Right atrium auricular region (tissue), 2 donors: ENCODE measurements around the gene PTGER3. TPM values are rescaled to one million over a fixed set of nuclear protein-coding genes. Genes with fewer than 3 reads are reported as not detected.

Source experiments
- DNase-seq: peaks from one replicate; pipeline ENCODE4 v3.0.0-alpha.2; 2019; ENCODE audit warnings: low spot score
- H3K27ac ChIP-seq, 2 donors: fragments of 200-600 bp; sonication (generic); 1 replicate in 1 of 2; 2 replicates in 1 of 2; pipeline ENCODE4 v1.5.1; 2016 to 2019
- H3K27me3 ChIP-seq, 2 donors: fragments of 200-600 bp; sonication (generic); one replicate each; pipeline versions ENCODE4 v1.5.1 to v1.6.0; 2017 to 2019
- H3K36me3 ChIP-seq: fragments of 200-600 bp; sonication (generic); one replicate; pipeline ENCODE4 v1.5.1; 2016
- H3K4me1 ChIP-seq, 2 donors: fragments of 200-600 bp; sonication (generic); one replicate each; pipeline versions ENCODE4 v1.5.1 to v1.6.0; 2017 to 2019
- H3K4me3 ChIP-seq, 2 donors: fragments of 200-600 bp; sonication (generic); 1 replicate in 1 of 2; 2 replicates in 1 of 2; pipeline ENCODE4 v1.5.1; 2017 to 2019; ENCODE audit warnings: mild to moderate bottlenecking in 1 of 2, moderate library complexity in 1 of 2
- H3K9me3 ChIP-seq, 2 donors: fragments of 200-600 bp; sonication (generic); one replicate each; pipeline ENCODE4 v1.5.1; 2019
- CTCF ChIP-seq, 2 donors: fragments of 200-600 bp; sonication (generic); IDR thresholded peaks; one replicate each; pipeline ENCODE4 v1.5.1; 2019; ENCODE audit warnings: antibody characterized with exemption in 2 of 2
- total RNA-seq, 2 donors: library from RNA; depleted of rRNA; stranded (reverse); fragments of >200 nt; gene quantifications; one replicate each; pipeline ENCODE4 v1.1.0, GENCODE V29; 2016

PTGER3 gene
- total RNA-seq, result 1 to 10 TPM in 1 of 2 donors, under 1 TPM in 1; 0.52 to 4.6 TPM

DNA sequence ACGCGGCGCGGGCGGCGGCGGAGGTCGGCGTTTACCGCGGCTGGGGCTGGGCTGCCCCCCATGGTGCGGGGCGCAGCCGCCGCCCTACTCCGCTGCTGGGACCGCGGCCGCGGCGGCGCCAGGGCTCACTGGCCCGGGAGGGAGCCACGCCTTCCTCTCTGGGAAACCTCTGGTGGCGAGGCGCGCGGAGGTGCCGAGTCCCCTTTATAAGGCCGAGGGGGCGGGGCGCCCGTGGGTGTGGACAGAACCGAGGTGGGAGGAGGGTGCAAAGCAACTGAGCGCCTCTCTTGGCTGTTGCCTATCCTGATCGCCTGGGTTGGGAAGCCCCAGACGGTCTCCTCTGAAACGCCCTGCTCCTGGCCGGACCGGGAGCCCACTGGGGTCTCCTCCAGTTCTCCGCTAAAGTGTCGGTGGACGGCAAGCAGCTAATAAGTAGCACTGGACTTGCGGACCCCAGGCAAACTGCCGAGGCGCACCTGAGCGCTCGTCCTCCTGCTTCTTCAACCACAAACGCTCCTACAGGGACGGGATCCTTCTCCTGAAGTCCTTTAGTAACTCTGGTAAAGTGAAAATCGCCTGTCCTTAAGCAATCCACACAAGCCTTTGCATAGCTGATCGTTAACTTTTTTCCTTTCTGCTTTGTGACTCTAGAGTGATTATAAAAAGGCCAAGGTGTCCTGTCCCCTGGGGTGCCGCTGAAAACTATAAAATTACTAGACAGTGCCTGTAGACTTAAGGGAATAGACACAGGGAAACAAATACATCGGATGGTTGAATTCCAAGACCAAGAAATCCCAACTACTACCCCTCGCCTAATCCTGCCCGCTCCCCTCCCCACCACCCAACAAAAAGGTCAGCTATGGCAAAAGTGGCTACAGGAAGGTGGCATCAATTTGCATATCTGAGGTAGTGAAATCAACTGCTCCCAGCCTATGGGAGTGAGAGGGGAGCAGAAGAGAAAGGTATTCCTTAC is at the start of gene PTGER3:
Gene PTGER3 (minus strand): TSS at position 182 of the 973 bp plus-strand sequence. CDS start 239 bp downstream, outside the sequence.
- Histone ChIP-seq H3K36me3 (no peaks in the 10 kb centered on the region), H3K4me1 (peaks cover 0 to 18% of the 10 kb centered on the region in 2 donors), H3K27ac (no peak within 1 kb of the TSS), H3K9me3 (no peaks in the 10 kb centered on the region), H3K4me3 (peak within 1 kb of the TSS; percentile 11 to 53), H3K27me3 (peaks cover 0 to 15% of the 10 kb centered on the region in 2 donors)
- TF ChIP-seq CTCF (IDR thresholded peaks at IDR 0.05), result no peak
- no peak for DNase-seq

DNA sequence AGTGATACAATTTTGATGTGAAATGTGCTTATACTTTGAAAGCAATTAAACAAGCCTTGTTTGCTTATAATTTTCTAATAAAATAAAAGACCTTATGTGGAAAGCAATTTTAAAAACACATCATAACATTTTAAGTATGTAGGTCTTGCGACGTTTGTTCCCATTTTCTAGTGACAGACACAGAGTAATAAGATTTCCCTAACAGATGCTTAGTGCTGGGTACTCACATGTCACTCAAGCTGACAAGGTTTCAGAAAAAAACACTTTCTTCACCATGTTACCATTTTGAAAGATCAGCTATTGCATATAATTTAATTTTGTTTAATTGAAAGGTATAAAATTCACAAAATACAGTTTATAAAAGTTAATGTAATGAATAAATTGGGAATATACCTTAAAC is 47.3 kb upstream of the PTGER3 start:
- H3K27me3 ChIP-seq, result no peaks in the 10 kb centered on the region
- H3K4me1 ChIP-seq, result no peaks in the 10 kb centered on the region
- no peak for DNase-seq

GRCh38 chr1:71093938-71094337 is 46.3 kb upstream of the PTGER3 start:
- H3K27ac ChIP-seq, result no peak overlapping the region
- no peak overlapping the region for H3K4me3 ChIP-seq
- no peaks in the 10 kb centered on the region for H3K36me3 ChIP-seq
- no peak for DNase-seq
- no peaks in the 10 kb centered on the region for H3K4me1 ChIP-seq
- TF ChIP-seq CTCF (IDR thresholded peaks at IDR 0.05), result peak in 1 of 2 donors; percentile 48
- no peaks in the 10 kb centered on the region for H3K27me3 ChIP-seq
- no peaks in the 10 kb centered on the region for H3K9me3 ChIP-seq

More for the DNA sequence above, 47.3 kb upstream of the PTGER3 start:
- Histone ChIP-seq H3K4me3 (no peak overlapping the region), H3K36me3 (no peaks in the 10 kb centered on the region), H3K27ac (no peak overlapping the region), H3K9me3 (no peaks in the 10 kb centered on the region)
- no peak for TF ChIP-seq CTCF (IDR thresholded peaks at IDR 0.05)

DNA sequence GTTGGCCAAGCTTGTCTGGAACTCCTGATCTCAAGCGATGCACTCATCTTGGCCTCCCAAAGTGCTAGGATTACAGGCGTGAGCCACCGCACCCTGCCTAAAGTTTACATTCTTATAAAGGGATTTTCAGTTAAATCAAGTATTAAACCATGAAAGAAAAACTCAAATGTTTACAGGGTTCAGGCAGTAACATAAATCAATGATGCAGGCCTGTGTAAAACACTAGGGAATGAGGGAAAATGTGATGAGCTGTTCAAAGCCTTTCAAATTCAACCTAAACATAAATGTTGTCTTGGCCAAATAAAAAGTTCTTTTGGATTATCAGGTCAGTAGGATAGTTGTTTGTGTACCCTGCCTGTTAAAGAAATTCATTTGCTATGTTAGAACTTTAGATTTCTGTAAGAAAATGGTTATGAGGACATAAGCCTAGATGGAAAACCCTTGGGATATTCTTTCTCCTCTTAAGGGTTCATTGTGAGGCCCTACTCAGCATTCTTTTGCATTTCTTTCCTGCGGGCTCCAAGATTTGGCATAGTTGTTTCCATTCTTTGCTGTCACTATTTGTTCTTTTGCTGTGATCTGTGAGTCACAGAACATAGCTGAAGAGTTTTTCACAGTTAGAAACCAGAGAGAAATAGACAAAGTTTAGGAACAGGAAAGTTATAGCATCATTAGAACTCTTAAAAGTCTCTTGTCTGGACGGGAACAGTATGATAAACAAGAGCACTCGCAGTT is 42.1 kb upstream of the PTGER3 start:
- H3K27me3 ChIP-seq, result no peaks in the 10 kb centered on the region
- no peak for DNase-seq
- H3K27ac ChIP-seq, result no peak overlapping the region
- no peak for TF ChIP-seq CTCF (IDR thresholded peaks at IDR 0.05)
- no peak overlapping the region for H3K4me3 ChIP-seq
- H3K4me1 ChIP-seq, result no peaks in the 10 kb centered on the region
- H3K36me3 ChIP-seq, result no peaks in the 10 kb centered on the region
- no peaks in the 10 kb centered on the region for H3K9me3 ChIP-seq

- Histone ChIP-seq H3K4me3 (no peak overlapping the region), H3K27ac (no peak overlapping the region), H3K4me1 (no peaks in the 10 kb centered on the region), H3K36me3 (no peaks in the 10 kb centered on the region), H3K9me3 (no peaks in the 10 kb centered on the region), H3K27me3 (no peaks in the 10 kb centered on the region)
- no peak for TF ChIP-seq CTCF (IDR thresholded peaks at IDR 0.05)
- DNase-seq, result no peak
Measured at GRCh38 chr1:71088645-71089287, 41.1 kb upstream of the PTGER3 start.
